Measurements from ENCODE around the gene DPYD.

GRCh38 chr1:97254731-97255463 is 665.9 kb downstream of the DPYD start:
- TF ChIP-seq, protein P1, sequence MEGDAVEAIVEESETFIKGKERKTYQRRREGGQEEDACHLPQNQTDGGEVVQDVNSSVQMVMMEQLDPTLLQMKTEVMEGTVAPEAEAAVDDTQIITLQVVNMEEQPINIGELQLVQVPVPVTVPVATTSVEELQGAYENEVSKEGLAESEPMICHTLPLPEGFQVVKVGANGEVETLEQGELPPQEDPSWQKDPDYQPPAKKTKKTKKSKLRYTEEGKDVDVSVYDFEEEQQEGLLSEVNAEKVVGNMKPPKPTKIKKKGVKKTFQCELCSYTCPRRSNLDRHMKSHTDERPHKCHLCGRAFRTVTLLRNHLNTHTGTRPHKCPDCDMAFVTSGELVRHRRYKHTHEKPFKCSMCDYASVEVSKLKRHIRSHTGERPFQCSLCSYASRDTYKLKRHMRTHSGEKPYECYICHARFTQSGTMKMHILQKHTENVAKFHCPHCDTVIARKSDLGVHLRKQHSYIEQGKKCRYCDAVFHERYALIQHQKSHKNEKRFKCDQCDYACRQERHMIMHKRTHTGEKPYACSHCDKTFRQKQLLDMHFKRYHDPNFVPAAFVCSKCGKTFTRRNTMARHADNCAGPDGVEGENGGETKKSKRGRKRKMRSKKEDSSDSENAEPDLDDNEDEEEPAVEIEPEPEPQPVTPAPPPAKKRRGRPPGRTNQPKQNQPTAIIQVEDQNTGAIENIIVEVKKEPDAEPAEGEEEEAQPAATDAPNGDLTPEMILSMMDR (conservative IDR thresholded peaks at IDR 0.05 in 1 of 2, IDR thresholded peaks at IDR 0.05 in 1 of 2; ENCODE audit: extremely low read depth in 1 of 2, insufficient read depth in 1 of 2, low read depth in 1 of 2, low read length in 2 of 2) = no peak
- TF ChIP-seq EZH2 (IDR thresholded peaks at IDR 0.05; ENCODE audit: borderline replicate concordance, low read length) = no peak

Data from mammary epithelial cell (primary cell).